OCI-LY1 (cell line): ENCODE measurements around the gene DNAAF8.

Experiments used
- H2AFZ ChIP-seq: fragments of 200-600 bp; sonication (generic), shearing (Covaris generic); 2 replicates; pipeline ENCODE4 v1.6.0; 2014; ENCODE audit warnings: antibody characterized with exemption, mild to moderate bottlenecking, low read length
- H3F3A ChIP-seq: fragments of 200-600 bp; sonication (generic), shearing (Covaris generic); 2 replicates; pipeline ENCODE4 v1.6.0; 2014; ENCODE audit warnings: mild to moderate bottlenecking, antibody characterized with exemption, low read length, moderate library complexity; ENCODE audit not compliant: insufficient read depth
- H3K27ac ChIP-seq: fragments of 200-600 bp; sonication (generic); 2 replicates; pipeline ENCODE4 v1.5.1; 2014; ENCODE audit warnings: low read length, mixed run types, mild to moderate bottlenecking, low read depth; ENCODE audit not compliant: poor library complexity, severe bottlenecking
- H3K27me3 ChIP-seq: fragments of 200-600 bp; sonication (generic); 2 replicates; pipeline ENCODE4 v1.6.0; 2014; ENCODE audit warnings: antibody characterized with exemption, mild to moderate bottlenecking, low read length, moderate library complexity; ENCODE audit not compliant: insufficient read depth
- H3K36me3 ChIP-seq: fragments of 200-600 bp; sonication (generic); 2 replicates; pipeline ENCODE4 v1.6.1; 2014; ENCODE audit warnings: mild to moderate bottlenecking, antibody characterized with exemption, low read length, moderate library complexity, mixed read lengths; ENCODE audit not compliant: insufficient read depth
- H3K4me1 ChIP-seq: fragments of 200-600 bp; sonication (generic); 2 replicates; pipeline ENCODE4 v1.5.1; 2014; ENCODE audit warnings: mild to moderate bottlenecking, low read length, moderate library complexity; ENCODE audit not compliant: insufficient read depth, severe bottlenecking
- H3K4me2 ChIP-seq: fragments of 200-600 bp; sonication (generic), shearing (Covaris generic); 2 replicates; pipeline ENCODE4 v1.6.1; 2014; ENCODE audit warnings: low read length
- H3K4me3 ChIP-seq: fragments of 200-600 bp; sonication (generic); 2 replicates; pipeline ENCODE4 v1.5.1; 2014; ENCODE audit warnings: low read length, low read depth, mild to moderate bottlenecking, mixed read lengths; ENCODE audit not compliant: poor library complexity, severe bottlenecking
- H3K79me2 ChIP-seq: fragments of 200-600 bp; shearing (Covaris generic); 2 replicates; pipeline ENCODE4 v1.6.1; 2016; ENCODE audit warnings: mixed run types, low read length, mixed read lengths; ENCODE audit not compliant: insufficient read depth
- H3K9ac ChIP-seq: fragments of 200-600 bp; sonication (generic), shearing (Covaris generic); 2 replicates; pipeline ENCODE4 v1.6.1; 2014; ENCODE audit warnings: mild to moderate bottlenecking, low read length, mixed read lengths
- H3K9me2 ChIP-seq: fragments of 200-600 bp; sonication (generic), shearing (Covaris generic); 2 replicates; pipeline ENCODE4 v1.6.1; 2014; ENCODE audit warnings: low read depth, mild to moderate bottlenecking, low read length, mixed read lengths
- H3K9me3 ChIP-seq: fragments of 200-600 bp; shearing (Covaris generic); 2 replicates; pipeline ENCODE4 v1.6.1; 2014; ENCODE audit warnings: low read length, mixed read lengths
- H4K20me1 ChIP-seq: fragments of 200-600 bp; sonication (generic), shearing (Covaris generic); 2 replicates; pipeline ENCODE4 v1.6.0; 2016; ENCODE audit warnings: mild to moderate bottlenecking, low read length; ENCODE audit not compliant: insufficient read depth
- EZH2 ChIP-seq: fragments of 200-600 bp; sonication (generic), shearing (Covaris generic); IDR thresholded peaks from 2 replicates; pipeline ENCODE4 v1.8.0; 2017; ENCODE audit warnings: borderline replicate concordance, mixed run types, mild to moderate bottlenecking, antibody characterized with exemption, low read length, moderate library complexity, mixed read lengths
- TF ChIP-seq, protein P1 (sequence below): fragments of 200-600 bp; sonication (generic), shearing (Covaris generic); IDR thresholded peaks from 2 replicates; pipeline ENCODE4 v1.5.1; 2017; ENCODE audit warnings: mild to moderate bottlenecking, antibody characterized with exemption, low read length, moderate library complexity, mixed read lengths

The DNAAF8 gene

DNA sequence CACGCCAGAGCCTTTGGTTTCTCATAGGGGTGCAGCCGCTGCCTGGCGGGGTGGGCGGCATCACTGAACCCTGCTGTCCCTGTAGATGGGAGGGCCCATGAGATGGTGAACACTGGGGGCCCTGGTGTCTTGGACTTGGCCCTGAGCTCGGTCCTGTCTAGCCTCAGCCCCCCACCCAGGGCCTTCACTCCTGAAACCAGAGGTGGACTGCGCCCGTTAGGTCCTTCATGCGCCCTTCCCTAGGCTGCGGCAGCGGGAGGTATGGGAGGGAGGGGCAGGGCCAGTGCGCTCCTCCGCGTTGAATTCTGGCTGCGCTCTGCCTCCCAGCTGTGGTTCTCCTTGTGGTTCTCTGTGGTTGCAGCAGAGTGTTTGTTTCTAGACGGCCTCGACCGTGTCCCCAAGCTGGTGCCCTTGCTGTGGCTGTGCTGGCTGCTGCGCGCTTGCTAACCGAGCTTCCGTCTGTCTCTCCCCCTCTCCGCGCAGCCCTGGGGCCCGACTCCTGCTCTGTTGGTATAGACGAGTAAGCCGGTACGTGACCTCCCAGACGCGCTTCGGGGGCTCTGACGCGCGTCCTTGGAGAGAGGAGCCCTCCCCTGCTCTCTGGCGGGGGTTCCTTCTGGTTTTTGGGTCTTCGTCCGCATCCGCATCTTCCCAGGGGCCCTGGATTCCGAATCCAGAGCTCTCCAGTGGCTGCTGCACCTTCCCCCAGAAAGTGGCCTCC, 48.4 kb upstream of the DNAAF8 start:
- Histone ChIP-seq H4K20me1 (no peaks in the 10 kb centered on the region), H2AFZ (no peak overlapping the region), H3K9ac (no peak overlapping the region), H3K9me3 (no peaks in the 10 kb centered on the region), H3F3A (no peaks in the 10 kb centered on the region), H3K9me2 (no peaks in the 10 kb centered on the region), H3K4me2 (no peak overlapping the region), H3K4me1 (no peaks in the 10 kb centered on the region), H3K27ac (no peak overlapping the region), H3K4me3 (no peak overlapping the region), H3K36me3 (peaks cover 32% of the 10 kb centered on the region), H3K79me2 (no peaks in the 10 kb centered on the region), H3K27me3 (no peaks in the 10 kb centered on the region)
- TF ChIP-seq, protein P1, sequence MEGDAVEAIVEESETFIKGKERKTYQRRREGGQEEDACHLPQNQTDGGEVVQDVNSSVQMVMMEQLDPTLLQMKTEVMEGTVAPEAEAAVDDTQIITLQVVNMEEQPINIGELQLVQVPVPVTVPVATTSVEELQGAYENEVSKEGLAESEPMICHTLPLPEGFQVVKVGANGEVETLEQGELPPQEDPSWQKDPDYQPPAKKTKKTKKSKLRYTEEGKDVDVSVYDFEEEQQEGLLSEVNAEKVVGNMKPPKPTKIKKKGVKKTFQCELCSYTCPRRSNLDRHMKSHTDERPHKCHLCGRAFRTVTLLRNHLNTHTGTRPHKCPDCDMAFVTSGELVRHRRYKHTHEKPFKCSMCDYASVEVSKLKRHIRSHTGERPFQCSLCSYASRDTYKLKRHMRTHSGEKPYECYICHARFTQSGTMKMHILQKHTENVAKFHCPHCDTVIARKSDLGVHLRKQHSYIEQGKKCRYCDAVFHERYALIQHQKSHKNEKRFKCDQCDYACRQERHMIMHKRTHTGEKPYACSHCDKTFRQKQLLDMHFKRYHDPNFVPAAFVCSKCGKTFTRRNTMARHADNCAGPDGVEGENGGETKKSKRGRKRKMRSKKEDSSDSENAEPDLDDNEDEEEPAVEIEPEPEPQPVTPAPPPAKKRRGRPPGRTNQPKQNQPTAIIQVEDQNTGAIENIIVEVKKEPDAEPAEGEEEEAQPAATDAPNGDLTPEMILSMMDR: no peak
- TF ChIP-seq EZH2: no peak

DNA sequence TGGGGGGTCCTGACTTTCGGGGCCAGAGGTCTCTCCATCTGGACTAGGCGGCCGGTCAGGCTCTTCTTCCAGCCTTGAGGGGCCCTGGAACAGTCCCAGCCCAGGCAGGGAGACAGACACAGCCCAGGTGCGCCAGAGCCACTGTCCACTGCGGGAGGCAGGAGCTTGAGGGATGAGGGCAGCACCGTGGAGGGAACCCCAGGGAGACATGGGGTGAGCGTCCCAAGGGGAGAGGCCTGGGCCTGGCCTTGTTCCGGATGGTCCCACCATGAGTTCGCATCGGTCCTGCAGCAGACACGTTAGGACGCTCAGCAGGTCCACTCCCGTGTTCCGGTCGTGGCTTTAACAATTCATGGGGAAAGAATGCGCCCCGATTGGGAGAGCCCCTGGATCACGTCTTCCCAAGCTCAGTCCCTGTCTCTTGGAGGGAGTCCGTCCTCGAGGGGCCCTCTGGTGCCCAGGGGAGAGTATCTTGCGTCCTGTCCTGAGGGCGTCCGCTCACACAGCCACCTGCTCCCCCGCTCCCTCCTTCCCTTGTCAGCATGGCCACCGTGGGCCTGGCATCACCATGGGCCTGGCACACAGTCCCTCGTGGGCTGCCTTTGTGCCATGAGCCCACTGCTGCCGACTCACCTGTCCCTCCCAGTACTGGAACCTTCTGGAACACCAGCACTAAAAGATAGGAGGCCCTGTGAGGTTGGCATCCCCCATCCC, 47.7 kb upstream of the DNAAF8 start:
- no peaks in the 10 kb centered on the region for H4K20me1 ChIP-seq
- no peaks in the 10 kb centered on the region for H3K79me2 ChIP-seq
- H3K9me2 ChIP-seq: no peaks in the 10 kb centered on the region
- H3K9me3 ChIP-seq: no peaks in the 10 kb centered on the region
- H3K27ac ChIP-seq: no peak overlapping the region
- no peaks in the 10 kb centered on the region for H3K4me1 ChIP-seq
- H3K4me2 ChIP-seq: no peak overlapping the region
- H2AFZ ChIP-seq: no peak overlapping the region
- no peak overlapping the region for H3K4me3 ChIP-seq
- H3K9ac ChIP-seq: no peak overlapping the region
- TF ChIP-seq EZH2: no peak
- TF ChIP-seq, protein P1: no peak
- H3F3A ChIP-seq: no peaks in the 10 kb centered on the region; the same call in 1 of the 2 replicates
- peaks cover 32% of the 10 kb centered on the region for H3K36me3 ChIP-seq
- no peaks in the 10 kb centered on the region for H3K27me3 ChIP-seq

DNA sequence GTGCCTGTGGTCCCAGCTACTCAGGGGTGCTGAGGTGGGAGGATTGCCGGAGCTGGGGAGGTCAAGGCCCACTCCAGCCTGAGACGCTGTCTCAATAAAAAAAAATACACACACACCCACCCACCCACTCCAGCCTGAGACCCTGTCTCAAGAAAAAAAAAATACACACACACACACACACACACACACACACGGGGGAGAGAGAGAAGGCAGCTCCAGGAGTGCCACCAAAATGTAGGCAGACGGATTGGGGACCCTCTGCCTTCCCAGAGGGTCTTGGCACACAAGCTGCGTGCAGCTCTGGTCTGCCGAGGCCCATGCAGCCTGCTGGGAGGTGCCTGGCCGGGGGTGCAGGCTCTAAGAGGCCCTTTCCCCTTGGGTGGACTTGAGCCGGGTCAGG, 46.9 kb upstream of the DNAAF8 start:
- peaks cover 1% of the 10 kb centered on the region for H3K4me1 ChIP-seq
- no peaks in the 10 kb centered on the region for H3K9me2 ChIP-seq
- no peaks in the 10 kb centered on the region for H4K20me1 ChIP-seq
- H3K4me3 ChIP-seq: no peak overlapping the region
- H3K79me2 ChIP-seq: no peaks in the 10 kb centered on the region
- H3K4me2 ChIP-seq: no peak overlapping the region
- no peak overlapping the region for H3K9ac ChIP-seq
- no peaks in the 10 kb centered on the region; the same call in 1 of the 2 replicates for H3F3A ChIP-seq
- no peak overlapping the region for H3K27ac ChIP-seq
- H3K27me3 ChIP-seq: no peaks in the 10 kb centered on the region
- H3K9me3 ChIP-seq: no peaks in the 10 kb centered on the region
- no peak overlapping the region for H2AFZ ChIP-seq
- TF ChIP-seq EZH2: no peak
- TF ChIP-seq, protein P1: no peak
- H3K36me3 ChIP-seq: peaks cover 27% of the 10 kb centered on the region
